Choroid plexus epithelial cell (primary cell): Measurements from ENCODE around the gene IL17RD.
A peak's percentile ranks its signal among the peaks of the same experiment; 100 is the strongest.

Experiments
- DNase-seq: peaks from one replicate; pipeline ENCODE4 v3.0.0-alpha.2; 2010; ENCODE audit warnings: low read depth
- H3K4me3 ChIP-seq: 2 replicates; pipeline ENCODE4 v1.5.1; 2011; ENCODE audit warnings: low read depth, mild to moderate bottlenecking, control low read depth, low read length, moderate library complexity
- TF ChIP-seq, protein P1 (sequence below): conservative IDR thresholded peaks from 2 replicates; pipeline ENCODE4 v1.5.1; 2011; ENCODE audit warnings: low read depth, mild to moderate bottlenecking, control low read depth, inconsistent platforms, low read length, moderate library complexity

The IL17RD gene

DNA sequence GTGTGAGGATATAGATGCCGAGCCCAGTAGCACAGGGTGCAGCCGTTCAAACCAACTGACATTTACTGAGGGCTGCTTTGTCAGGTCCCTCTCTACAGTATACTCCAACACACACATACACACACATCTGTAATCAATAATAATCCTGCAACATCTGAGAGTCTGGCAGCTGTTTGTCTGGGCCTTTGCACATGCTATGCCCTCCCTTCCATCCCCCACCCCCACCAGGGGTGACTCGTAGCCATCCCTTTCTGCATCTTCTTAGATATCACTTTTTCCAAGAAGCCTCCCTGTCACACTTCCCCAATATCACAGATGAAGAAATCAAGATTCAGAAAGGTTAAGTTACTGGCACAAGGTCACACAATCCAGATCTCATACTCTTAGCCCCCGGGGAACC lies 91.0 kb downstream of the IL17RD start:
- TF ChIP-seq, protein P1, sequence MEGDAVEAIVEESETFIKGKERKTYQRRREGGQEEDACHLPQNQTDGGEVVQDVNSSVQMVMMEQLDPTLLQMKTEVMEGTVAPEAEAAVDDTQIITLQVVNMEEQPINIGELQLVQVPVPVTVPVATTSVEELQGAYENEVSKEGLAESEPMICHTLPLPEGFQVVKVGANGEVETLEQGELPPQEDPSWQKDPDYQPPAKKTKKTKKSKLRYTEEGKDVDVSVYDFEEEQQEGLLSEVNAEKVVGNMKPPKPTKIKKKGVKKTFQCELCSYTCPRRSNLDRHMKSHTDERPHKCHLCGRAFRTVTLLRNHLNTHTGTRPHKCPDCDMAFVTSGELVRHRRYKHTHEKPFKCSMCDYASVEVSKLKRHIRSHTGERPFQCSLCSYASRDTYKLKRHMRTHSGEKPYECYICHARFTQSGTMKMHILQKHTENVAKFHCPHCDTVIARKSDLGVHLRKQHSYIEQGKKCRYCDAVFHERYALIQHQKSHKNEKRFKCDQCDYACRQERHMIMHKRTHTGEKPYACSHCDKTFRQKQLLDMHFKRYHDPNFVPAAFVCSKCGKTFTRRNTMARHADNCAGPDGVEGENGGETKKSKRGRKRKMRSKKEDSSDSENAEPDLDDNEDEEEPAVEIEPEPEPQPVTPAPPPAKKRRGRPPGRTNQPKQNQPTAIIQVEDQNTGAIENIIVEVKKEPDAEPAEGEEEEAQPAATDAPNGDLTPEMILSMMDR, result no peak
- DNase-seq, result no peak

DNA sequence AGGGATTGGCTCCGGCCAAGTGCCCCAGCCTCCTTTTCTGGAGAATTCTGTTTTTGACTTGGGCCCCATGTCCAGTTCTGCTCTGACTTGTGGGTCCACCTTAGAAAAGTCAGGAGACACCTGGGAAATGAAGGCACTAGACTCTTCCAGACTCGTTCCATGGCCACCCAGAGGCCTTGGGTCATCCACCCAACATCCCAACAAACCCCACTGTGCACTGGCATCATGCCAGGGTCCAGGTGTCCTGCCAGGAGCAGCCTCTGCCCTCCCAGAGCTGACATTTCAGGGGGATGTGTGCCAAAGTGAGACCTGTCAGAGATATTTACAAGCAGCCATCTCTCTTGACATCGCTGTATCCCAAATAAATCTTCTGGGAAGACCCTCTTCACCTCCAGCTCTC lies 91.5 kb downstream of the IL17RD start:
- TF ChIP-seq, protein P1, result no peak
- DNase-seq, result no peak
- H3K4me3 ChIP-seq, result no peak overlapping the region

More for the DNA sequence above, 91.0 kb downstream of the IL17RD start:
- no peak overlapping the region for H3K4me3 ChIP-seq

DNA sequence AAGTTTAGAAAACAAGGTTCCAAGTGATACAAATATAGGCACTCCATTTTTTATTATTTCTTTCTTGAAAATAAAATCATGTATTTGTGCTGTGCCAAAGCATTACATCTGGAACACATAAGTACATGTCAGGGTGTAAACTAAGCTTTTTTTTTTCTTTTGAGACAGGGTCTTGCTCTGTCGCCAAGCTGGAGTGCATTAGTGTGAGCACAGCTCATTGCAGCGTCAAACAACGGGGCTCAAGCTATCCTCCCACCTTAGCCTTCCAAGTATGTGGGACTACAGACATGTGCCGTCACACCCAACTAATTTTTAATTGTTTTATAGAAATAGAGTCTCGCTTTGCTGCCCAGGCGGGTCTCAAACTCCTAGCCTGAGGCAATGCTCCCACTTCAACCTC lies 95.7 kb downstream of the IL17RD start:
- TF ChIP-seq, protein P1, result no peak
- DNase-seq, result no peak
- H3K4me3 ChIP-seq, result no peak overlapping the region

DNA sequence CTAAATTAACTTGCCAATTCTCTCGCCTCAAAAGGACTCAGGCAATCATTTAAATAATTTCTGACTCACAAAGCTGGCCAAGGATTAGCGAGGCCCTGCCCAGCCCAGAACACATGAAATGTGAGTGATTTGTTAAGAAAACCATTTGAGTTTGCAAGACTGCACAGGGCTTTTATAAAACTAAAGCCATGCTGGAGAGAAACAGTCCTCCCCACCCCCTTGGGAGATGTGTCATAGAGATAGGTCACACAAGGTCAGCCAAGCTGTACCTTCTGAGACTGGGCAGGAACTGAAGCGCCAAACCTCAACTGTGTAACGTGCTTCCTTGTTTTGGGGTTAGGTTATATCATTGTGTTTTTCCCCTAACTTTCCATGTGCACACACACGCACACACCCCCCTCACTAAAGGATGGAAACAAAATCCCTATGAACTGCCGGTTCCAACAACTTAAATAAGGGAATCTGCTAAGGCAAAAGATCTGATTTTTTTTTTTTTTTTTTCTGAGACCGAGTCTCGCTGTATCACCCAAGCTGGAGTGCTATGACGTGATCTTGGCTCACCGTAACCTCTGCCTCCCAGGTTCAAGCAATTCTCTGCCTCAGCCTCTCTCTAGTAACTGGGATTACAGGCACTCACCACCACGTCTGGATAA lies 96.6 kb downstream of the IL17RD start:
- TF ChIP-seq, protein P1, result no peak
- no peak overlapping the region for H3K4me3 ChIP-seq
- DNase-seq, result peak; percentile 82

DNA sequence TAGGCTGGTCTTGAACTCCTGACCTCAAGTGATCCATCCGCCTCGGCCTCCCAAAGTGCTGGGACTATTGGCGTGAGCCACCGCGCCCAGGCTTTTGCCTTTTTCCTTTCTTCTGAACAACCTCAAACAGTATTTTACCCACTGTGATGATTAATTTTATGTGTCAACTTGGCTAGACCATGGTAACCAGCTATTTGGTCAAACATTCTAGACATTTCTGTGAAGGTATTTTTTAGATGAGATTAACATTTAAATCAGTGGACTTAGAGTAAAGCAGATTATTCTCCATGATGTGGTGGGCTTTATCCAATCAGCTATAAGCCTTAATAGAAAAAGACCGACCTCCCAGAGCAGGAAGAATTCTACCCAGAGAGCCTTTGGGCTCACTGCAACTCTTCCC lies 98.7 kb downstream of the IL17RD start:
- DNase-seq, result no peak
- TF ChIP-seq, protein P1, result no peak
- H3K4me3 ChIP-seq, result no peak overlapping the region

DNA sequence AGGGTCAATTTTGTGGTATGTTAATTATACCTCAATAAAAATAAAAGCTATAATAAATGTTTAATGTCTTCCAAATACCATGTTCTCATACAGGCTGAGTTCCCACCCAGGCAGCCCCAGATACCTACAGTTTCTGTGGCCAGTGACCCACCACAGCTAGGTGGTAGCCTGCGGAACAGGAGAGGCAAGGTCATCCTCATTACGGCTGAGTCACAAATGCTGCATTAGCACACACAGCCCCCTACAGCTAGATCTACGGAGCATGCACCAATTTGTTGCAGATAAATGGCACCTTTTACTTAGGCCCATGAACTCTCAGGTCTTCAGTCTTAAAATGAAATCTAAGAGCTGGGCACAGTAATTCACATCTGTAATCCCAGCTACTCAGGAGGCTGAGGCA lies 99.6 kb downstream of the IL17RD start:
- DNase-seq, result peak; percentile 80
- no peak overlapping the region for H3K4me3 ChIP-seq
- TF ChIP-seq, protein P1, result peak; percentile 29

DNA sequence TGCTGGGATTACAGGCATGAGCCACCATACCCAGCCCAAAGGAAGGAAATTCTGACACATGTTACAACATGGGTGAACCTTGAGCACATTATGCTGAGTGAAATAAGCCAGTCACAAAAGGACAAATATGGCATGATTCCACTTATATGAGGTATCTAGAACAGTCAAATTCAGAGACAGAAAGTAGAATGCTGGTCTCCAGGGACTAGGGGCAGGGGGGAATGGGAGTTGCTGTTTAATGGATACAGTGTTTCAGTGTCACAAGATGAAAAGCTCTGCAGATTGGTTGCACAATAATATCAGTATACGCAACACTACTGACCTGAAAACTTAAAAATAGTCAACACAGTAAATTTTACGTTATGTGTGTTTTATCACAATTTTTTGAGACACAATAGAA lies 100.6 kb downstream of the IL17RD start:
- H3K4me3 ChIP-seq, result no peak overlapping the region
- TF ChIP-seq, protein P1, result no peak
- DNase-seq, result peak; percentile 13
